BE2C (cell line): ENCODE measurements around the gene SPINK4.
A peak's percentile ranks its signal among the peaks of the same experiment; 100 is the strongest.

Experiments used
- DNase-seq: peaks from one replicate; pipeline ENCODE4 v3.0.0-alpha.2; 2020
- H3K27me3 ChIP-seq: fragments of 250-450 bp; sonication (Bioruptor Pico); 2 replicates; pipeline ENCODE4 v1.5.1; 2020; ENCODE audit warnings: mild to moderate bottlenecking
- H3K36me3 ChIP-seq: fragments of 250-450 bp; sonication (Bioruptor Pico); 2 replicates; pipeline ENCODE4 v1.5.1; 2020; ENCODE audit warnings: mild to moderate bottlenecking
- H3K4me1 ChIP-seq: fragments of 250-450 bp; sonication (Bioruptor Pico); 2 replicates; pipeline ENCODE4 v1.5.1; 2020
- H3K4me3 ChIP-seq: 2 replicates; pipeline ENCODE4 v1.5.1; 2011; ENCODE audit warnings: low read depth, low read length
- H3K9me3 ChIP-seq: fragments of 250-450 bp; sonication (Bioruptor Pico); 2 replicates; pipeline ENCODE4 v1.5.1; 2020
- CTCF ChIP-seq: IDR thresholded peaks from 2 replicates; pipeline ENCODE4 v1.5.1; 2012; ENCODE audit warnings: mild to moderate bottlenecking, low read depth, low read length

SPINK4 gene

GRCh38 chr9:33225319-33226147 lies 14.4 kb upstream of the SPINK4 start:
- no peaks in the 10 kb centered on the region for H3K27me3 ChIP-seq
- peak; percentile 59 for DNase-seq
- no peak overlapping the region for H3K4me3 ChIP-seq
- no peaks in the 10 kb centered on the region; the same call in 1 of the 2 replicates for H3K4me1 ChIP-seq
- peak; percentile 78 for TF ChIP-seq CTCF
- no peaks in the 10 kb centered on the region for H3K9me3 ChIP-seq
- H3K36me3 ChIP-seq = no peaks in the 10 kb centered on the region

- DNase-seq = no peak
- no peak for TF ChIP-seq CTCF
- H3K36me3 ChIP-seq = no peaks in the 10 kb centered on the region
- no peaks in the 10 kb centered on the region for H3K9me3 ChIP-seq
- H3K4me1 ChIP-seq = no peaks in the 10 kb centered on the region; the same call in 1 of the 2 replicates
- no peak overlapping the region for H3K4me3 ChIP-seq
- no peaks in the 10 kb centered on the region for H3K27me3 ChIP-seq
Observed at GRCh38 chr9:33227008-33227398, 13.0 kb upstream of the SPINK4 start.

- H3K36me3 ChIP-seq = no peaks in the 10 kb centered on the region
- H3K4me3 ChIP-seq = no peak overlapping the region
- no peaks in the 10 kb centered on the region; the same call in 1 of the 2 replicates for H3K4me1 ChIP-seq
- H3K9me3 ChIP-seq = no peaks in the 10 kb centered on the region
- no peaks in the 10 kb centered on the region for H3K27me3 ChIP-seq
- DNase-seq = no peak
- TF ChIP-seq CTCF = no peak
Observed at GRCh38 chr9:33227741-33228140, 12.2 kb upstream of the SPINK4 start.

- H3K36me3 ChIP-seq = no peaks in the 10 kb centered on the region
- no peaks in the 10 kb centered on the region for H3K27me3 ChIP-seq
- H3K4me1 ChIP-seq = no peaks in the 10 kb centered on the region; the same call in 1 of the 2 replicates
- H3K4me3 ChIP-seq = no peak overlapping the region
- no peak for DNase-seq
- TF ChIP-seq CTCF = no peak
- H3K9me3 ChIP-seq = no peaks in the 10 kb centered on the region
Observed at GRCh38 chr9:33228606-33229005, 11.4 kb upstream of the SPINK4 start.

- Histone ChIP-seq H3K27me3 (no peaks in the 10 kb centered on the region), H3K4me1 (no peaks in the 10 kb centered on the region; the same call in 1 of the 2 replicates), H3K9me3 (no peaks in the 10 kb centered on the region), H3K4me3 (no peak overlapping the region), H3K36me3 (no peaks in the 10 kb centered on the region)
- 0 out of 2 replicates have a peak, but pooled peaks have one; percentile 13 for TF ChIP-seq CTCF
- peak; percentile 20 for DNase-seq
Observed at GRCh38 chr9:33229359-33230114, 10.4 kb upstream of the SPINK4 start.
